Nephron (organoid): ENCODE results near the gene SLC22A2.

Experiments
- H3K27ac Mint-ChIP-seq, 3 experiments: 2 replicates each; pipeline ENCODE4 v1.8.0; 2020; ENCODE audit warnings: mixed read lengths in 3 of 3, mild to moderate bottlenecking in 2 of 3, moderate library complexity in 1 of 3
- H3K27me3 Mint-ChIP-seq: 2 replicates; pipeline ENCODE4 v1.8.0; 2021; ENCODE audit warnings: low read depth, mild to moderate bottlenecking, moderate library complexity, mixed read lengths
- H3K36me3 Mint-ChIP-seq: 2 replicates; pipeline ENCODE4 v1.8.0; 2020; ENCODE audit warnings: low read depth, mixed read lengths
- H3K4me1 Mint-ChIP-seq: 2 replicates; pipeline ENCODE4 v1.8.0; 2020; ENCODE audit warnings: mixed read lengths
- H3K4me3 Mint-ChIP-seq, 3 experiments: 2 replicates each; pipeline ENCODE4 v1.8.0; 2020; ENCODE audit warnings: mild to moderate bottlenecking in 3 of 3, mixed read lengths in 3 of 3, moderate library complexity in 2 of 3
- H3K9me3 Mint-ChIP-seq: 2 replicates; pipeline ENCODE4 v1.8.0; 2020; ENCODE audit warnings: mixed read lengths
- TF ChIP-seq, protein P1 (sequence below), 3 experiments: fragments of 200-600 bp; sonication (generic); IDR thresholded peaks; one replicate each; pipeline ENCODE4 v1.5.0; 2021; ENCODE audit warnings: antibody characterized with exemption in 3 of 3; ENCODE audit not compliant: unreplicated experiment in 3 of 3

SLC22A2 gene

DNA sequence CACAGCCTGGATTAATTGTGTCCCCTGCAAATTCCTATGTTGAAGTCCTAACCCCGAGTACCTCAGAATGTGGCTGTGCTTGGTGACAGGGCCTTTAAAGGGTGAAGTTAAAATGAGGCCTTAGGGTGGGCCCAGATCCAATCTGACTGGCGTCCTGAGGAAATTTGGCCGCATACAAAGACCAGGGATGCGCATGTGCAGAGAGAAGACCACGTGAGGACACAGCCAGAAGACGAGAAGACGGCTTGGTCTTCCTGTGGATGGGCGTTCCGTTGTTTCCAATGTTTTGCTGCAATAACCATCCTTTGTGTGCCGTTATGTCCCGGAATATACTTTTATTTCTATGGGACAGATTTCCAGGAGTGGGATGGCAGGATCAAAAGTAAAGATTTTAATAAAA lies 40.9 kb upstream of the SLC22A2 start:
- no peaks in the 10 kb centered on the region for H3K27me3 Mint-ChIP-seq
- TF ChIP-seq, protein P1, sequence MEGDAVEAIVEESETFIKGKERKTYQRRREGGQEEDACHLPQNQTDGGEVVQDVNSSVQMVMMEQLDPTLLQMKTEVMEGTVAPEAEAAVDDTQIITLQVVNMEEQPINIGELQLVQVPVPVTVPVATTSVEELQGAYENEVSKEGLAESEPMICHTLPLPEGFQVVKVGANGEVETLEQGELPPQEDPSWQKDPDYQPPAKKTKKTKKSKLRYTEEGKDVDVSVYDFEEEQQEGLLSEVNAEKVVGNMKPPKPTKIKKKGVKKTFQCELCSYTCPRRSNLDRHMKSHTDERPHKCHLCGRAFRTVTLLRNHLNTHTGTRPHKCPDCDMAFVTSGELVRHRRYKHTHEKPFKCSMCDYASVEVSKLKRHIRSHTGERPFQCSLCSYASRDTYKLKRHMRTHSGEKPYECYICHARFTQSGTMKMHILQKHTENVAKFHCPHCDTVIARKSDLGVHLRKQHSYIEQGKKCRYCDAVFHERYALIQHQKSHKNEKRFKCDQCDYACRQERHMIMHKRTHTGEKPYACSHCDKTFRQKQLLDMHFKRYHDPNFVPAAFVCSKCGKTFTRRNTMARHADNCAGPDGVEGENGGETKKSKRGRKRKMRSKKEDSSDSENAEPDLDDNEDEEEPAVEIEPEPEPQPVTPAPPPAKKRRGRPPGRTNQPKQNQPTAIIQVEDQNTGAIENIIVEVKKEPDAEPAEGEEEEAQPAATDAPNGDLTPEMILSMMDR (IDR thresholded peaks at IDR 0.05; ENCODE audit: unreplicated experiment in 3 of 3), result no peak

DNA sequence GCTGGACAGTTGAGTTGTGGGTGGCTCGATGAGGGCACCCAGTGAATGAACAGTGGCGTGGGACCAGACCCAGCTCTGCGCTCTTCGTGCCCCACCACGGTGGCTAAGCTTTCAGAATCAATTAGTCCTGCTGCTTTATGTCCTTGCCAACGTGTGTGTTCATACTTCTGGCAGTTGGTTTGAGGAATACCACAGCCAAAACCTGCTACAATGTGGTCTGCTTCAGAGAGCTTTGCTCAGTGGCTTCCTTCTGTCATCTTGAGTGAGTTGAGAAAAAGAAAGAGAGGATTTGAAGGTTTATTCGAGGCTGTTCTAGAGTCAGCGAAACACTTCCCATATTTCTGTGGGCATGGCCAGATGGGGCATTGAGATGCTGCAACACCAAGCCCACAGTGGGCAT lies 39.5 kb upstream of the SLC22A2 start:
- Mint-ChIP-seq H3K36me3 (no peaks in the 10 kb centered on the region), H3K9me3 (peaks cover 7% of the 10 kb centered on the region)

More for the DNA sequence above, 40.9 kb upstream of the SLC22A2 start:
- H3K27ac Mint-ChIP-seq, result no peak overlapping the region
- peaks cover 37% of the 10 kb centered on the region for H3K4me1 Mint-ChIP-seq
- H3K36me3 Mint-ChIP-seq, result no peaks in the 10 kb centered on the region
- peaks cover 10% of the 10 kb centered on the region for H3K9me3 Mint-ChIP-seq
- no peak overlapping the region for H3K4me3 Mint-ChIP-seq

DNA sequence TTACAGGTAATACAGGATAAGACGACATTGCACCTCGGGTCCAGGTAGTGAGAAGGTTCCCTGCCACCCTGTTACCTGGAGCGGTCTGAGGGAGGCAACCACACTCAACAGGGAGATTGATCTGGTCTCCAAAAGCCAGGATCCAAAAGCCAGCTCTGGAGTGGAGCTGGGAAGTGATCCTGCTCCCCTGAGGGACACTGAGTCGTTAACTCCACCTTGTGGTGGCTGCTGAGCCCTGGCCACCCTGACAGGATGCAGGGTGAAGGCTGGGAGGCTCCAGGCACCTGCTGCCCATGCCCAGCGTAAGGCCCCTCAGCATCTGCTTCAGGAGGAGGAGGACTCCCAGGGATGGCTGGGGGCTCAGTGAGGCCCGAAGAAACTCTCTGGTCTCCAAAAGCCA lies 38.7 kb upstream of the SLC22A2 start:
- TF ChIP-seq, protein P1 (IDR thresholded peaks at IDR 0.05; ENCODE audit: unreplicated experiment in 3 of 3), result no peak
- H3K4me1 Mint-ChIP-seq, result peaks cover 38% of the 10 kb centered on the region
- H3K36me3 Mint-ChIP-seq, result no peaks in the 10 kb centered on the region
- H3K27ac Mint-ChIP-seq, result no peak overlapping the region
- no peak overlapping the region for H3K4me3 Mint-ChIP-seq
- peaks cover 3% of the 10 kb centered on the region for H3K27me3 Mint-ChIP-seq
- peaks cover 3% of the 10 kb centered on the region for H3K9me3 Mint-ChIP-seq

More for the DNA sequence above, 39.5 kb upstream of the SLC22A2 start:
- H3K4me3 Mint-ChIP-seq, result no peak overlapping the region
- H3K27me3 Mint-ChIP-seq, result peaks cover 3% of the 10 kb centered on the region
- peaks cover 41% of the 10 kb centered on the region for H3K4me1 Mint-ChIP-seq
- TF ChIP-seq, protein P1 (IDR thresholded peaks at IDR 0.05; ENCODE audit: unreplicated experiment in 3 of 3), result no peak
- H3K27ac Mint-ChIP-seq, result no peak overlapping the region

DNA sequence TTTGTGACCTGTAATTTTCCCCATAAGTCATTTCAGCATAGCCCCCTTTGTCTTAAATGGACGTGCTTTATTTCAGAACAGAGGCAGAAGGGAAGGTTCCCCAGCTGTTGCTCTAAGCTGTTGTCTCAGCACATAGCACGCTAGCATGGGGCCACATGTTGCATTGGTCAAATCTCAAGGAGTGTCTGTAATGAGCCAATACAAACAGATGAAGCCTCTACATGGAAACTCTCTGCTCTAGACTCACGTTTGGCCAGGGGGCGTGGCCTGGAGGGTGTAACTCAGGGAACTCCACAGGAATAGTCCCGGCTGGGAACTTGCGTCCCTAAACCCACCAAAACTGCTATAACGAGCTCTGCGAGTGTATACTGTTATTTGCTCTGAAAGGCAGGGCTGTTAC lies 35.2 kb upstream of the SLC22A2 start:
- Mint-ChIP-seq H3K27me3 (peaks cover 3% of the 10 kb centered on the region), H3K4me3 (no peak overlapping the region), H3K4me1 (peaks cover 9% of the 10 kb centered on the region), H3K9me3 (no peaks in the 10 kb centered on the region), H3K36me3 (no peaks in the 10 kb centered on the region), H3K27ac (no peak overlapping the region)
- TF ChIP-seq, protein P1 (IDR thresholded peaks at IDR 0.05; ENCODE audit: unreplicated experiment in 3 of 3), result no peak

DNA sequence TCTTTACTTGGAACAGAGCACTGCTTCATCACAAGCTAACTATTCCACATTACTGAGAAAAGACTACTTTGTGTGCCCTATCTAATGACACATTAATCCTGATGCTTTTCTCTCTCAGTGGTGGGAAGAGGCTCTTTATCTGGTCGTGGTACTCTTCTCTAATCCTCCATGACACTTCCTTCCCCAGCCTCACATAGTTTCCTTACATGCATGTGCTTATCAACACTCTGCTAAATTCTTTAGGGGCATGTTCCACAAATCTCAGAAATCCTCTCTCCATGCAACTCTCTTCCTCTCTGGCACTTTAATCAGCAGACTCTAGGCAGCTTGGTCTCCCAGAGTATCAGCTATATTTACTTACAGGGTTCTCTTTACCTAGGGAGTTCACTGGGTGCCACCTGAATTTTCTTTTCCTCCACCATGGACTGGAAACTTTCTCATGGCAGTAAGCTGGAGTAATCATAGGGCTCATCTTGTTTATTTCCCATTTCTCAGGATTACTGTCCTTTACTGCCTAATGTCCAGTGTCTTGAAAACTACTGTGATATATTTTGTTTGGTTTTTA lies 27.0 kb upstream of the SLC22A2 start:
- Mint-ChIP-seq H3K27ac (no peak overlapping the region), H3K4me1 (no peaks in the 10 kb centered on the region)
- TF ChIP-seq, protein P1 (IDR thresholded peaks at IDR 0.05; ENCODE audit: unreplicated experiment in 3 of 3), result no peak

DNA sequence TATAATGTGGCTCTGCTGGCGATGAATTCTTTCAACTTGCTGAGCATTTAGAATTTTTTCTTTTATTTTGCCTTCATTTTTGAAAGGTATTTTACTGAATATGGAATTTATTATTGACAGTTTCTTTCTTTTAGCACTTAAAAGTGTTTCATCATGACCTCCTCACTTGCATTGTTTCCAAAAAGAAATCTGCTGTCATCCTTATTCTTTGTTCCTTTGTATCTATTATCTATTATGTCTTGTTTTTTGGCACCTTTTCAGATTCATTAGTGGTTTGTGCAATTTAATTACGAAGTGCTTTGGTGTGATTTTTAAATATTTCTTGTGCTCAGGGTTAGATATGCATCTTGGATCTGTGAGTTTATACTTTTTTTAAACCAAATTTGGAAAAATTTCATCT lies 26.0 kb upstream of the SLC22A2 start:
- TF ChIP-seq, protein P1 (IDR thresholded peaks at IDR 0.05; ENCODE audit: unreplicated experiment in 3 of 3), result no peak
- peaks cover 7% of the 10 kb centered on the region for H3K27me3 Mint-ChIP-seq
- no peaks in the 10 kb centered on the region for H3K4me1 Mint-ChIP-seq
- H3K27ac Mint-ChIP-seq, result no peak overlapping the region
- no peaks in the 10 kb centered on the region for H3K36me3 Mint-ChIP-seq
- peaks cover 9% of the 10 kb centered on the region for H3K9me3 Mint-ChIP-seq
- no peak overlapping the region for H3K4me3 Mint-ChIP-seq

More for the DNA sequence above, 27.0 kb upstream of the SLC22A2 start:
- Mint-ChIP-seq H3K27me3 (peaks cover 7% of the 10 kb centered on the region), H3K4me3 (no peak overlapping the region), H3K36me3 (no peaks in the 10 kb centered on the region), H3K9me3 (peaks cover 9% of the 10 kb centered on the region)
